Loucy (cell line): Measurements from ENCODE around the gene B3GAT1.

ENCODE experiments used
- EZH2phosphoT487 ChIP-seq: fragments of 200-600 bp; IDR thresholded peaks from 2 replicates; pipeline ENCODE4 v1.6.1; 2018; ENCODE audit warnings: antibody characterized with exemption, mild to moderate bottlenecking, moderate library complexity, borderline replicate concordance
- TF ChIP-seq, protein P1 (sequence below): fragments of 200-600 bp; sonication (generic); conservative IDR thresholded peaks from 2 replicates; pipeline ENCODE4 v1.5.1; 2014; ENCODE audit warnings: mild to moderate bottlenecking, antibody characterized with exemption, low read length

DNA sequence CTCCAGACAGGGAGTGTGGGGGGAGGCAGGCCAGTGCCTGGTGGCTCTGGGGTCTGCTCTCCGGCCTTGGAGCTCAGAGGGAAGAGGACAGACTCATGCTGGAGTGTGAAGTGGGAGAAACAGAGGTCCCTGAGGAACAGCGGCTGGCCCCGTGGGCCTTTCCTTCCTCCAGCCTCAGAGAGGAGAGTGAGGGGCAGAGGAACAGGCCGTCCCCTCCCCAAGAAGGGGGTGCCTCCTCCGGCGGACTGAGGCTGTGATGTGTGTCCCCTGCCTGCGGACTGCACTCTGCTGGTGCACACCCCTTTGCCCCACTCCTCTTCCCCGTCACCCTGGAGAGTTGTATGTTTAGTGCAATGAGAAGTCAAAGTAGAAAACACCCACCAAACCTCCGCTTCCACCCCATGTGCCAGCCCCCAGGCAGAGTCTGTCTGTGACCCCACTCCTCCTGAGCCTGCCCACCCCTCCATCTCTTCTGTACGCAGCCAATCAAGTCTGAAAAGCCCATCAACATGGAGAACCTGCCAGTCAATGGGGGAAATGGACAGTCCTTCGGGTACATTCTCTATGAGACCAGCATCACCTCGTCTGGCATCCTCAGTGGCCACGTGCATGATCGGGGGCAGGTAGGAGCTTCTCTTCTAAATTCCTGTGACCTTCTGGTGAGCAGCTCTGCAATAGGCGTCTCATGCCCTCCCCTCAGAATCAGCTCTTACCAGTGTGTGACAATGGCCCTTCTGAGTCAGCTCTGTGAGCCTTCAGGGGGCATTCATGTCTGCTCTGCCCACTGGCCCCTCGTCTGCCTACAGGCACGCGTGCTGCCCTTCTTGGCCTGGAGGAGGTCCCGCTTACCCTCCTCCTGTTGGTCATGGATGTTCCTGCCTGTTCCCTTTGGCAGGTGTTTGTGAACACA, 41.3 kb downstream of the B3GAT1 start:
- TF ChIP-seq, protein P1, sequence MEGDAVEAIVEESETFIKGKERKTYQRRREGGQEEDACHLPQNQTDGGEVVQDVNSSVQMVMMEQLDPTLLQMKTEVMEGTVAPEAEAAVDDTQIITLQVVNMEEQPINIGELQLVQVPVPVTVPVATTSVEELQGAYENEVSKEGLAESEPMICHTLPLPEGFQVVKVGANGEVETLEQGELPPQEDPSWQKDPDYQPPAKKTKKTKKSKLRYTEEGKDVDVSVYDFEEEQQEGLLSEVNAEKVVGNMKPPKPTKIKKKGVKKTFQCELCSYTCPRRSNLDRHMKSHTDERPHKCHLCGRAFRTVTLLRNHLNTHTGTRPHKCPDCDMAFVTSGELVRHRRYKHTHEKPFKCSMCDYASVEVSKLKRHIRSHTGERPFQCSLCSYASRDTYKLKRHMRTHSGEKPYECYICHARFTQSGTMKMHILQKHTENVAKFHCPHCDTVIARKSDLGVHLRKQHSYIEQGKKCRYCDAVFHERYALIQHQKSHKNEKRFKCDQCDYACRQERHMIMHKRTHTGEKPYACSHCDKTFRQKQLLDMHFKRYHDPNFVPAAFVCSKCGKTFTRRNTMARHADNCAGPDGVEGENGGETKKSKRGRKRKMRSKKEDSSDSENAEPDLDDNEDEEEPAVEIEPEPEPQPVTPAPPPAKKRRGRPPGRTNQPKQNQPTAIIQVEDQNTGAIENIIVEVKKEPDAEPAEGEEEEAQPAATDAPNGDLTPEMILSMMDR, result no peak
- TF ChIP-seq EZH2phosphoT487, result no peak
